MM.1S (cell line): ENCODE data around the gene WSB2.

Experiments
- CTCF ChIP-seq: fragments of 300-600 bp; sonication (generic); IDR thresholded peaks from 2 replicates; pipeline ENCODE4 v1.5.1; 2016; ENCODE audit warnings: antibody characterized with exemption, low read length, mixed read lengths
- EZH2 ChIP-seq: fragments of 300-600 bp; sonication (generic); optimal IDR thresholded peaks from 2 replicates; pipeline ENCODE3; 2017; ENCODE audit warnings: low read depth, mild to moderate bottlenecking, antibody characterized with exemption, low read length, mixed read lengths
- EZH2phosphoT487 ChIP-seq: fragments of 300-600 bp; sonication (generic); IDR thresholded peaks from 2 replicates; pipeline ENCODE4 v1.6.1; 2018; ENCODE audit warnings: antibody characterized with exemption, low read length

- no peak for TF ChIP-seq CTCF
- TF ChIP-seq EZH2phosphoT487 = no peak
- TF ChIP-seq EZH2 = no peak
Observed at GRCh38 chr12:118068445-118068844, 7.5 kb upstream of the WSB2 start.
